Skeletal muscle cell (primary cell): ENCODE measurements around the gene VAPB.
"Not testable (repeated sequence)": the region's sequence is repeated elsewhere in the genome, so short reads cannot be mapped to it uniquely, and the experiment has no call there.

Source experiments
- DNase-seq: peaks from one replicate; pipeline ENCODE4 v3.0.0-alpha.2; 2010; ENCODE audit warnings: low read depth
- H3K4me3 ChIP-seq: 2 replicates; pipeline ENCODE4 v1.5.1; 2011; ENCODE audit warnings: low read depth, mild to moderate bottlenecking, control low read depth, low read length, moderate library complexity

VAPB gene

GRCh38 chr20:58388882-58389323 is at the start of gene VAPB:
Gene VAPB (plus strand): TSS chr20:58389229. CDS start chr20:58389460, 231 bp downstream.
- peak; percentile 86 for DNase-seq
- H3K4me3 ChIP-seq, result peak within 1 kb of the TSS; percentile 83

- DNase-seq, result no peak
- H3K4me3 ChIP-seq, result no peak overlapping the region
Observed at GRCh38 chr20:58339741-58340140, 49.3 kb upstream of the VAPB start.

DNA sequence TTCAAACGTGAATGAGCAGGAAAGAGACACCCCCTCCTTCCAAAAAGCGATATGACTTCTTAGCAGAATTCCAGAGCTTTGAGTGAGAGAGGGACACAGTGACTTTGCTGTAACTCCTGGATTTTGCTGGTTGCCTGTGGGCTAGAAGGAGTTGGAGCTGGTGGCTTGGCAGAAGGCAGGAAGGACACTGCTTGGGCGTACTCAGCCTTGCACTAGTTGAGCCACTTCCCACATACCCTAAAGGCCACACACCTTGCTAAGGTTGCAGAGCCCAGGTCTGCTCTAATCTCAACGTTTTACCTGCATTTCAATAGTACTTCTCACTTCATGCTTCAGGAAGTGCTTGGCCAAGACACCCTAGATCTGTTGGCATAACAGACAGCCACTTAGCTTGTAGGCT is 48.9 kb upstream of the VAPB start:
- no peak overlapping the region for H3K4me3 ChIP-seq
- no peak for DNase-seq

DNA sequence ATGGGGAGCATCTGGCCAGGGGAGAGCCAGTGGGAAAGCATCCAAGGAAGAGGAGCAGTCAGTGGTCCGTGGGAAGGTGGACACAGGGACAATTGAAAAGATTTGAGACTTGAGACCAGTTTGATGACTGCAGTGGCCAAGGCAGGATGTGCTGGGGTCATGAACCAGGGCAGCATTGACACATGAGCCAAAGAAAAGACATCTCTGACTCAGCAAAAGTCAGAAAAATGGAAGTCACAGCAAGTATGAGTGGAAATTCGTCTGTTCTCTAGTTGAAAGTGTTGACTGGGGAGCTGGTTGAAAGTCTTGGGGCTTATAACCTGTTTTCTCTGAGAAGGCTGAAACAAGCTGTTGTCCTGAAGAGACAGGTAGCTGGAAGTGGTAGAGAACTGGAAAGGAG is 48.2 kb upstream of the VAPB start:
- no peak overlapping the region for H3K4me3 ChIP-seq
- DNase-seq, result no peak

DNA sequence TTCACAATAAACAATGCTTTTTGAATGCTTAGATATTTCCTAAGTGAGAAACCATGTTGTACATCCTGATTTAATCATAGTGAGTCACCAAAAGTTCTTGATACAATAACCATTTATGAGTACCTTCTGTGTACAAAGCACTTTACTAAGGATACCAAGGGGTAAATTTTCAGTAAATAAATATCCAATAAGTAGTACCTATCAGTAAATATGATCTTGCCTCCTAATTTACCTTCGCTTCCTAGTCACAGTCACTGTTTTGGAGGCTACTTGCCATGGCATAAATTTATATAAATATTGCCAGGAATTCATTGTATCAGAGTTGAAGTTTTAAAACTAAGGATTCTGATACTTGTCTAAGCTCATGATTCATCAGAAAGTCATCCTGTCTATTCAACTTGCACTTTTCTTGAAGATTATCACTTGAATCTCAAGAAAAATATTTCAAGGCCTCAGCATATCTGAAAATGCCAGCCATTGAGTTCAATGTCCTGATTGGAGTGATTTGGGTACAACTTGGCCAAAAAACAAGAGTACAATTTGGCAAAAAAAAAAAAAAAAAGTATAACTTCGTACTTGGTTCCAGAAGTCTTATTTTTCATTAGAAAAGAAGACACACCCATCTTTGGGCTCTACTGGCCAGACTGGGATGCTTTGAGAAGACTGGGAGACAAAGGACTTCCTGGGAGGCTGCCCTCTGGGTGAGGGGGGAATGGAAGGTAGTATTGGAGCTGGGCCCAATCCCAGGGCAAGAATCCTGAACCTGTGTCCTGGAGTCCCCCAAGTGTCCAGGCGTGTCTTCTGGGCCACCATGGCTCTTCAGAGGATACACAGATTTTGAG is 46.7 kb upstream of the VAPB start:
- H3K4me3 ChIP-seq, result no peak overlapping the region
- no peak for DNase-seq

DNA sequence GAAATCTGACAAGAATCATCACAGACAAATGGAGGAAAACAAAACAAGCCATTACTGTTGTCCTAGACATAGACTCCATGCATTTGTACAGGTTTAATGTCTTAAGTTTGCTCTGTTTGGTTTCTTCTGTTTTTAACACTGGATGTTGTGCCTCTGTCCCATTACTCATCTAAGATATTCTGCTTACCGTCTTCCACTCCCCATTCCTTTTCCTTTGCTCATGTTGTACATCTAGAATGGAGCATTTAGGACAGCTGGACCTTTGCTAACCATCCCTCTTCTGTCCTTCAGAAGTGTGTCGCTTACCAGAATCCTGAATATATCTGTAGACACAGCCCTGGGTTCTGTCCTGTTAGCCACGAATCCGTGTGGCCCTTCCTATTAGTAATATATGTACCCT is 44.3 kb upstream of the VAPB start:
- no peak for DNase-seq
- H3K4me3 ChIP-seq, result no peak overlapping the region

DNA sequence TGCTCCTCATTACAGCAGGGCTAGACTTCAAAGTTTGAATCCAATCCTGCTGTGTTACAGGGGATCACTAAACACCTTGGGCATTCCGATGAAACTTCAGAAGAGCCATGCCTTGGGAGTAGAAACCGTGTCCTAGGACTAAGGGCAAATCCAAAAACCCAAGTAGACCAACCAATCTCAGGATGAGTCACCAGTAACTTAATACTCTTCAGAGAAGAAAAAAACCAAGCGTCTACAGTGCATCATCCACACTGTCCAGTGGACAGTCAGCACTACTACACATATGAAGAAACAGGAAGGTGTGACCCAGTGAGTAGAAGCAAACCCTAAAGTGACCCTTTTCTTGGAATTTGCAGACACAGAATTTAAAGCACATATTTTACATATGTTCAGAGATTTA is 39.5 kb upstream of the VAPB start:
- no peak overlapping the region for H3K4me3 ChIP-seq
- DNase-seq, result peak; percentile 54

GRCh38 chr20:58352468-58352867 is 36.6 kb upstream of the VAPB start:
- no peak for DNase-seq

DNA sequence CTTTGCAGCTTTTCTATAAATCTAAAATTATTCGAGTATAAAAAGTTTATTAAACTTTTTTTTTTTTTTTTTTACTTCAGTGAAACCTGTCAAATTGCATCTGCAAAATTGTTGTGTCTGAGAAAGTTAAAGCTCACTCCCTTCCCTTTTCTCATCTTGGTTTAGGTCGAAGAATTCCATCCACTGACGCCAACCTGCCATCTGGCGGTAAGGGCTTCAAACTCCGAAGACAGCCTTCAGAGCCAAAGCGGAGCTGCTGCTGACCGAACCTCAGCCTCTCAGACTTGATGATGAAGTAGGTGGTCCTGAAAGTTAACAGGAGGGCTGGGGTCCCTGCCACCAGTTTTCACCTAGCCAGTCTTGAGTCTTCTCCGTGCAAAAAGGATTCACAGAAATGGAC is 29.6 kb upstream of the VAPB start:
- H3K4me3 ChIP-seq, result no peak overlapping the region
- no peak for DNase-seq

More at GRCh38 chr20:58352468-58352867, 36.6 kb upstream of the VAPB start:
- no peak overlapping the region for H3K4me3 ChIP-seq

DNA sequence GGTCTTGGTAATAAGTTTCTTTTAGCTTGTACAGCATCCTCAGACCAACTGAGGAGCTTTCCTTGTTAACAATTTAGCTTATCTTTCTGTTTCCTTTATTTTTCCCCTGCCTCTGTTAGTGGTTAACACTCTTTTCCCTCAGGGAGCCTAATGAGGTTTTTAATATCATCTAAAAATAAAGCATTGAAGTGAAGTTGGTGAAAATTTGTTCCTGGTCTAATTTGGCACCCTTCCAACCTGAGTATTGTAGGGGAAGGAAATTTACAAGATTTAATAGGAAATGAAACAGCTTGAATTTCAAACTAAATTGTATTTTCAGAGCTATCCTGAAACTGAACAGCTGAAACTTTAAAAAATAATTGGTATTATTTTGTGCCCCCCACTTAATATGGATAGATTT is 28.1 kb upstream of the VAPB start:
- H3K4me3 ChIP-seq, result no peak overlapping the region
- DNase-seq, result no peak

DNA sequence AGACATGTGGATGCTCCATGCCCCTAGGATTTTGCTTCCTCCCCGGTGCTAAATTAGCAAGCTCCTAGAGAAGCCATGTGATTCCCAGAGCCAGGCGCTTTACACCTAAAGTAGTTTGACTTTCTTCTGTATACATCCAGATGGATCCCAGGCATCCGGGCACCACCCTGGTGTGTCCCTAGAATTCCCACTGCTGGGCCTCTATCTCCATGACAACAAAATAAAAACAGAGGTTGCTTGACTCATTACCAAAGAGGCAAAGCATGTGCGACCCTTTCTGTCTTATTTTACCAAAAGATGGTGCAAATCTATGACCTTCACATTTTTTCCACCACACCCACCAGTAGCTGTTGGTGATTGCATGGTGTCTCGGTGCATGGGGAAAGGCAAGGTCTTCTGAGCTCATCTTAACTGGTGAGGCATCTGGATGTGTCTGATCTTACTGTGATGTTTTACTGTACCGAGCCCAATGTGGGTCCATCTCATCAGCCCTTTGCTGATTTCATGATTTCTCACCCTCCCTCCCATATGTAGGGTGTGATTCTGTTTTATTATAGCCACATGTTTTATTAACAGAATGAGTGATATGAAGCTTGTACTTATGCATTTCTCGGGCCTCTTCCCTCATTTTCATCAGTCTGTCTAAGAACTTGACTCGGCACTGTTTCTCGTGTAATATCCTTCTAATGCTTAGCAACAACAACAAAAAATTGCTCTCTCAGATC is 27.4 kb upstream of the VAPB start:
- DNase-seq, result no peak
- no peak overlapping the region for H3K4me3 ChIP-seq

GRCh38 chr20:58362206-58362516 is 26.9 kb upstream of the VAPB start:
- H3K4me3 ChIP-seq, result no peak overlapping the region

DNA sequence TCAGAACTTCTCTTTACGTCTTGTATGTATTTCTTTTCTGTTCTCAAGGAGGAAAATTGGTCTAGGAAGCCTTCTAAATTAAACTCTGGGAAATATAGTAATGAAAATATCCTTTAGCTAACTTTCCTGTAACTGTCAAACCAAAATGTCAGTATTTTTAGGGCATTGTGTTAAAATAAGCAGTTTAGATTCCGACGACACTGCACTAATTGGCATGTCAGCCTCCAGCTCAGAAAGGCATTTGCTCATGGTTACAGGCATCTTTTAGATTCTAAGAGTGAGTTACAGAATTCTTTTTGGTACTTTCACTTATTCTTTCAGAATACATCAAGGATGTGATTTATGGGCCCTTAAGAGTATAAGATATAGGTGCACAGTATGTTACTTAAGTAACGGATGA is 26.1 kb upstream of the VAPB start:
- no peak overlapping the region for H3K4me3 ChIP-seq
- no peak for DNase-seq

More at GRCh38 chr20:58362206-58362516, 26.9 kb upstream of the VAPB start:
- DNase-seq, result no peak

DNA sequence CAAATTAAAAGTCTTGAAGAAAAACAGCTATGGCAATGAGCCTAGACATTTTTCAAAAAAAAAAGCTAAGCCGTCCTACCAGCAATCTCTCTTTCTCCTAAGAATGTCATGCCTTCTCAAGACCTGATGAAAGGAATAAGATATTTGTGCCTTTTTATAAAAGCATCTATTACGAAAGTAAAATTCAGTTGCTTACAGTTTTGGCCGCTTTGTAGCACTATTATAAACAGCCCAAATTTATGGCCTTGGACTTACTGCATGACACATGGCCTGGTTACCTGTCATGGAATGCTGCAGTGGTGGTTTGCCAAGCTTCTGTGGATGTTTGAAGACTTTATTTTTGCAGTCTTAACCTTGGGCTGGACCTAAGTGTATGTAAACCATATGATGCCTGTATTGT is 22.2 kb upstream of the VAPB start:
- no peak overlapping the region for H3K4me3 ChIP-seq
- no peak for DNase-seq

DNA sequence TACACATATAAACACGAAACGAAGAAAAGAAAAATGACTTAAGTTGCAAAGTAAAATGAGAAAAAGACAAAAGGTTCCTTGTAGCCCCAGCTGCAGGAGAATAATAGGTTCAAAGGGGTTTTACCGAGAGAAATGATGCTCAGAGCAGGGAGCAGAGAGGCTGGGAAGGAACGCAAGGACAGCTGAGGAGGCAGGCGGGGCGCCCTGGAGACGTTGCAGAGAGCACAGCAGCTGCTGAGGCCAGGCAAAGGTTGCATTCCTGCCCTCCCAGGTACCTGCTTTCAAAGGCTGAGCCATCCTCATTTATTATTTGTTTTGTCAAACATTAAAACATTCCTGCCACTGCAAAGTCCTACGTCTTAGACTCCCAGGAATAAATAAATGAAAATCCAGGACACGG is 16.2 kb upstream of the VAPB start:
- no peak overlapping the region for H3K4me3 ChIP-seq
- DNase-seq, result no peak

- DNase-seq, H3K4me3 ChIP-seq: not testable (repeated sequence)
Observed at GRCh38 chr20:58373296-58373695, 15.7 kb upstream of the VAPB start.

DNA sequence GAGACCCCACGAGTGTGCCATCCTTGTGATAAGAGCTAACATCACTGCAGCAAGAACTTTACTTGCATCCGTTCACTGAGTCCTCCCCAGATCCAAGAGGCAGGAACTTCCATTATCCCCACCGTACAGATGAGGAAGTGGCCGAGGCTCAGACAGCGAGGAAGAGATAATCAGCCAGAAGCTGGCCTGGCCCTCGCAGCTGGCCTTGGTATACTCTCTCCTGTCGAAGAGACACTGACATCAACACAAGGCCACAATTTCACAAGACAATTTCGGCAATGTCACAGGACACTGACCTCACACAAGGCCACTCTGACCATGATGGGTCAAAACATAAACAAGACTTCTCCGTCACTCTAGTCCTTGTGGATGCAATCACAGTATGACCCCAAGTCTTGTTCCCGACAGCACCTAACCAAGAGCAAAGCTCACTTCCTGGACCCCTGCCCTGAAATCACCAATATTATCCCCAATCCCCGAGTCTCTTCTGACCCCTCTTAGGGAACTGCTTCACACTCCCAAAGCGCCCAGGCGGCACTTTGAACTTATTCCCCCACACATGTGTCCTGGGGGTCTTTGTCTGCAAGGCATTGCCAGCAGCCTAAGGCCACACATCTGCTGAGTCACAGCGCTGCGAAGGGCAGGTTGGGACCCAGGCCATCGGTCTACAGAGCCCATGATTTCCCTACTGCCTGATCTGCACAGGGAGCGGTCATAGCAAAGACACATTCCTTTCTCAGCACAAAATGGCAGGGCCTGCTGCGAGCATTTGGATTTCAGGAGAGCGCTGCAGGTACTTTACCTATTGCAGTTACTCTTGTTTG is 14.8 kb upstream of the VAPB start:
- DNase-seq, result no peak
- H3K4me3 ChIP-seq, result no peak overlapping the region

DNA sequence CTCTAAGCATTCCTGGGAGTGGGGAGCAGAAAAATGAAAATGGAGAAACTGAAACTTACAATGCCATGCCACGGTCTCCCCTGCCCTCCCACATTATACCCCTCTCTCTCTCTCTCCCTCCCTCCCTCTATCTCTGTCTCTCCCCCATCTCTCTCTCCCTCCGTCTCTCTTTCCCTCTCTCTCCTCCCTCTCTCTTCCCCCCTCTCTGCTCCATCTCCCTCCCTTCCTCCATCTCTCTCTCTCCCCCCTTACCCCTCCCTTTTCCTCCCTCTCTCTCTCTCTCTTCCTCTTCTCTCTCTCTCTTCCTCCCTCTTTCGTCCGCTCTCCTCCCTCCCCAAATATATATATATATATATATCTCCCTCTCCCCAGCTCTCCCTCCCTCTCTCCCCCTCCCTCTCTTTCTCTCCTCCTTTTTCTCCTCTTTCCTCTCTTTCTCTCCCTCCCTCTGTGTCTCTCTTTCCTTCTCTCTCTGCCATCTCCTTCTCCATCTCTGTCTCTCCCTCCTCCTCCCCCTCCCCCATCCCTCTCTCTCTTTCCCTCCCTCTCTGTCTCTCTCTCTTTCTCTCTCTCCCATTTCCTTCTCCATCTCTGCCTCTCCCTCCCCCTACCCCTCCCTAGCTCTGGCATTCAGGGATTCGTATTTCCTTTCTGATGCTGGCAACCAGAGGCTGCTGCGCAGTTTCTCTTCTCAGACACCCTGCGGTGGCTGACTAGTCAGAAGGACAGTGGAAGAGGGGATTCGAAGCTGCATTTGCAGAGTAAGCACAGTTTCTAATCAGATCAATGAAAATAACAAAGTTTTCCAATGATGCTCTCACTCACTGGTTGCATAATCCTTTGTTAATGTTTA is 13.9 kb upstream of the VAPB start:
- H3K4me3 ChIP-seq, result no peak overlapping the region
- peak; percentile 15 for DNase-seq

DNA sequence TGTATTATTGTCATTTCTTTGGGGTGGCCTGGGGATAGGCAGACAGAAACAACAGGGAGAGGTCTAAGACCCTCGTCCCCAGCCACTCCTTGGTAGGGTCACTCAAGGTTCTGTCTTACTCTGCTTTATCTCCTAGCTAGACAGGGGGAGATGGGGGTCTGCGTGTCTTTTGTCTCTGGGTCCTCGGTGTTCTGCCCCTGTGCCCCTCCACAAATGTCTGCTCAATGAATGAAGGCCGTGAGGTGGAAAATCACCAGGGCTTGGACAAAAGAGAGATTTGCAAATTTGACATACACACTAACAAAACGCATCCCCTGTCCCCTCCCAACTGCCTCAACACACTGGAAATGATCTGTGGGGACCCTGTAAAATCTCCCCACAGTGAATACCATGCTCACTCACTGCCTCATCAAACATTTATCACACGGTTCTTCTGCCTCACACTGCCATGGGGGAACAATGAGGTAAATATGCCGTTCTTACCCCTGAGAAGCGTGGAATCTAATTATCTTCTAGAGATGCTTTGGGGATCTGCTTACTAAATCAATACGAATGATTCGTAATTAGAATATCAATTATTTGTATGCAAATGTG is 13.2 kb upstream of the VAPB start:
- DNase-seq, result no peak
- no peak overlapping the region for H3K4me3 ChIP-seq
